ENCODE measurements around the gene MATN1. TPM values are rescaled to one million over a fixed set of nuclear protein-coding genes. Genes with fewer than 3 reads are reported as not detected.

Gene MATN1
- total RNA-seq, 6 experiments from 2014 or later, result 0.06 TPM; not detected in 5

GRCh38 chr1:30666756-30667273 lies 56.6 kb downstream of the MATN1 start:
- no peak for TF ChIP-seq CTCF (IDR thresholded peaks at IDR 0.05)
- H3K27ac Mint-ChIP-seq, result no peak overlapping the region
- no peak overlapping the region for H3K4me3 Mint-ChIP-seq
- H3K9me3 Mint-ChIP-seq, result no peaks in the 10 kb centered on the region
- H3K27me3 Mint-ChIP-seq (ENCODE audit: insufficient read depth), result peaks cover 10% of the 10 kb centered on the region
- H3K4me1 Mint-ChIP-seq (ENCODE audit: low read depth), result peaks cover 36% of the 10 kb centered on the region
- H3K36me3 Mint-ChIP-seq (ENCODE audit: low read depth), result no peaks in the 10 kb centered on the region
- DNase-seq, result no peak

- H3K27ac Mint-ChIP-seq, result no peak overlapping the region
- peaks cover 29% of the 10 kb centered on the region for H3K4me1 Mint-ChIP-seq (ENCODE audit: low read depth)
- H3K4me3 Mint-ChIP-seq, result no peak overlapping the region
These were observed 58.0 kb downstream of the MATN1 start for GRCh38 chr1:30665216-30666010.

GRCh38 chr1:30664103-30664755 lies 59.2 kb downstream of the MATN1 start:
- no peaks in the 10 kb centered on the region for H3K36me3 Mint-ChIP-seq (ENCODE audit: low read depth)
- peaks cover 17% of the 10 kb centered on the region for H3K4me1 Mint-ChIP-seq (ENCODE audit: low read depth)
- no peak for DNase-seq
- no peak overlapping the region for H3K4me3 Mint-ChIP-seq
- TF ChIP-seq CTCF (IDR thresholded peaks at IDR 0.05), result no peak
- H3K9me3 Mint-ChIP-seq, result no peaks in the 10 kb centered on the region
- no peak overlapping the region for H3K27ac Mint-ChIP-seq
- peaks cover 12% of the 10 kb centered on the region for H3K27me3 Mint-ChIP-seq (ENCODE audit: insufficient read depth)

More at GRCh38 chr1:30665216-30666010, 58.0 kb downstream of the MATN1 start:
- H3K27me3 Mint-ChIP-seq (ENCODE audit: insufficient read depth), result peaks cover 12% of the 10 kb centered on the region
- H3K36me3 Mint-ChIP-seq (ENCODE audit: low read depth), result no peaks in the 10 kb centered on the region
- no peaks in the 10 kb centered on the region for H3K9me3 Mint-ChIP-seq
- DNase-seq, result no peak
- TF ChIP-seq CTCF (IDR thresholded peaks at IDR 0.05), result no peak

- Mint-ChIP-seq H3K9me3 (no peaks in the 10 kb centered on the region), H3K27me3 (ENCODE audit: insufficient read depth) (peaks cover 14% of the 10 kb centered on the region), H3K36me3 (ENCODE audit: low read depth) (no peaks in the 10 kb centered on the region), H3K27ac (no peak overlapping the region), H3K4me1 (ENCODE audit: low read depth) (peaks cover 11% of the 10 kb centered on the region), H3K4me3 (no peak overlapping the region)
- no peak for TF ChIP-seq CTCF (IDR thresholded peaks at IDR 0.05)
- no peak for DNase-seq
These were observed 59.7 kb downstream of the MATN1 start for GRCh38 chr1:30663596-30664091.

GRCh38 chr1:30662291-30662840 lies 61.0 kb downstream of the MATN1 start:
- H3K4me1 Mint-ChIP-seq (ENCODE audit: low read depth), result no peaks in the 10 kb centered on the region
- H3K9me3 Mint-ChIP-seq, result no peaks in the 10 kb centered on the region
- H3K4me3 Mint-ChIP-seq, result no peak overlapping the region
- H3K27me3 Mint-ChIP-seq (ENCODE audit: insufficient read depth), result peaks cover 18% of the 10 kb centered on the region
- TF ChIP-seq CTCF (IDR thresholded peaks at IDR 0.05), result no peak
- no peaks in the 10 kb centered on the region for H3K36me3 Mint-ChIP-seq (ENCODE audit: low read depth)
- no peak for DNase-seq
- H3K27ac Mint-ChIP-seq, result no peak overlapping the region

Data from HFFc6 (cell line).